Type B pancreatic cell (in vitro differentiated cells): ENCODE measurements around the gene ADORA1. TPM values are rescaled to one million over a fixed set of nuclear protein-coding genes. Genes with fewer than 3 reads are reported as not detected.

Experiments
- DNase-seq: peaks from one replicate; pipeline ENCODE4 v3.0.0; 2021; ENCODE audit warnings: mixed read lengths; ENCODE audit not compliant: unreplicated experiment; ENCODE audit errors: extremely low spot score
- H3K27ac Mint-ChIP-seq: 2 replicates; pipeline ENCODE4 v1.8.0; 2021; ENCODE audit warnings: mild to moderate bottlenecking, mixed read lengths
- H3K27me3 Mint-ChIP-seq: 2 replicates; pipeline ENCODE4 v1.8.0; 2021; ENCODE audit warnings: mixed read lengths
- H3K36me3 Mint-ChIP-seq: 2 replicates; pipeline ENCODE4 v1.8.0; 2021; ENCODE audit warnings: mixed read lengths
- H3K4me1 Mint-ChIP-seq: one replicate; pipeline ENCODE4 v1.8.0; 2021; ENCODE audit warnings: mixed read lengths; ENCODE audit not compliant: unreplicated experiment
- H3K4me3 Mint-ChIP-seq: 2 replicates; pipeline ENCODE4 v1.8.0; 2021; ENCODE audit warnings: mild to moderate bottlenecking, mixed read lengths
- H3K9me3 Mint-ChIP-seq: 2 replicates; pipeline ENCODE4 v1.8.0; 2021; ENCODE audit warnings: mixed read lengths
- total RNA-seq: library from RNA; stranded (reverse); gene quantifications from 2 replicates; pipeline ENCODE4 v1.2.1, GENCODE V29; 2021; ENCODE audit warnings: low replicate concordance
- TF ChIP-seq, protein P1 (sequence below): fragments of 200-600 bp; sonication (generic); conservative IDR thresholded peaks from 2 replicates; pipeline ENCODE4 v1.5.0; 2021; ENCODE audit warnings: antibody characterized with exemption, mild to moderate bottlenecking

Gene ADORA1
- total RNA-seq, 1 donor from 2014 or later, result 2.7 TPM

DNA sequence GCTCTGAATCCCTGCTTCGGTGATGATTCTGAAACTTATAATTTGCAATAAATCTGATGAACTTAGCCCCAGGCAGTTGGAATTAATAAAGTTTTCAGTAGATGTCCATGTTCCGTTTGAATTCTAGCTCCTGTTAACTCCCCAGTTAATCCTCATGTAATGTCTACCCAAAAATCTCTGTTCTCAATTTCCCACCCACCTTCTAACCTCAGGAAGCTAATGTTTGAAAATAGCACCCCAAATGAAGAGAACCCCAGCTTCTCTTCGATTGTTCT is 45.4 kb upstream of the ADORA1 start:
- peaks cover 51% of the 10 kb centered on the region for H3K27me3 Mint-ChIP-seq
- H3K4me3 Mint-ChIP-seq, result no peak overlapping the region
- TF ChIP-seq, protein P1, sequence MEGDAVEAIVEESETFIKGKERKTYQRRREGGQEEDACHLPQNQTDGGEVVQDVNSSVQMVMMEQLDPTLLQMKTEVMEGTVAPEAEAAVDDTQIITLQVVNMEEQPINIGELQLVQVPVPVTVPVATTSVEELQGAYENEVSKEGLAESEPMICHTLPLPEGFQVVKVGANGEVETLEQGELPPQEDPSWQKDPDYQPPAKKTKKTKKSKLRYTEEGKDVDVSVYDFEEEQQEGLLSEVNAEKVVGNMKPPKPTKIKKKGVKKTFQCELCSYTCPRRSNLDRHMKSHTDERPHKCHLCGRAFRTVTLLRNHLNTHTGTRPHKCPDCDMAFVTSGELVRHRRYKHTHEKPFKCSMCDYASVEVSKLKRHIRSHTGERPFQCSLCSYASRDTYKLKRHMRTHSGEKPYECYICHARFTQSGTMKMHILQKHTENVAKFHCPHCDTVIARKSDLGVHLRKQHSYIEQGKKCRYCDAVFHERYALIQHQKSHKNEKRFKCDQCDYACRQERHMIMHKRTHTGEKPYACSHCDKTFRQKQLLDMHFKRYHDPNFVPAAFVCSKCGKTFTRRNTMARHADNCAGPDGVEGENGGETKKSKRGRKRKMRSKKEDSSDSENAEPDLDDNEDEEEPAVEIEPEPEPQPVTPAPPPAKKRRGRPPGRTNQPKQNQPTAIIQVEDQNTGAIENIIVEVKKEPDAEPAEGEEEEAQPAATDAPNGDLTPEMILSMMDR, result no peak
- no peaks in the 10 kb centered on the region for H3K9me3 Mint-ChIP-seq
- peaks cover 11% of the 10 kb centered on the region for H3K4me1 Mint-ChIP-seq
- H3K36me3 Mint-ChIP-seq, result no peaks in the 10 kb centered on the region
- H3K27ac Mint-ChIP-seq, result no peak overlapping the region
- DNase-seq, result no peak

DNA sequence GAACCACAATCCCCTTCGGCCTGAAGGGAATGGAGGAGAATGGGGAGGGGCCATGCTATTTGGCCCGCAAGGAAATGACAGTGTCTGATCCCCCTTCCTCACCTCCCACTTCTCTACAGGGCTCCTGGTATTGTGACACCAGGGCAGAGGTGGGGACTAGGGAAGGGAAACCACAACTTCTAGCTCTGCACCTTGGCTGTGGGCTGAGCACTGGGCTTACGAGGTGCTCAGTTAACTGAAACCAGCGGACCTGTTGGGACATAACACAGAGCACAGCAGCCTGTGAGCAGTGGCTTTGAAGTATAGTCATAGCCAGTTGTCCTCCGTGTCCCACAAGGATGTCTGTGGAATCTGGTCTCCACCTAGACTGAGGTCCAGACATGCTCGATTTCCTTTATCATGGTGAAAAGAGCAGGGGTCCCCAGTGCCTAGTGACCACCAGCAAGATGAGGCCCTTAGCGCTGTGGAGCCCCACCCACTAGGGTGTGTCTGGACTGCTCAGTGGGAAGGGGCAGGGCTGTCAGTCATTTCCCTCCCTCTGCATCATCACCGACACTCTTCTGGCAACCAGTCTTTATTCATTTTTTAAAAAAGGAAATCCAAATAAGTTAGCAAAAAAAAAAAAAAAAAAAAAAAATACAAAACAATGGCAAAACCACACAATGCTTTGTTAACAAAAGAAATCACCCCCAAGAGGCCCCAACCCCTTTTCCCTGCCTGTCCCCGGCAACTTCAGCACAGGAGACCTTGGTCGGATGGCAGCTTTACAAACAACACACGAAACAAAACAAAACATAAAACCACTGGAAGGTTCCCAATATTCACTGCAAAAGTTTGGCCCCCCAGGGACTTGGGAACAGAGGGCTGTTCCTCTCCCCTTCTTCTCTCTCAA is 44.7 kb upstream of the ADORA1 start:
- Mint-ChIP-seq H3K27ac (no peak overlapping the region), H3K4me3 (no peak overlapping the region), H3K4me1 (peaks cover 16% of the 10 kb centered on the region), H3K27me3 (peaks cover 48% of the 10 kb centered on the region), H3K36me3 (no peaks in the 10 kb centered on the region), H3K9me3 (no peaks in the 10 kb centered on the region)
- DNase-seq, result peak; percentile 54
- TF ChIP-seq, protein P1, result no peak

DNA sequence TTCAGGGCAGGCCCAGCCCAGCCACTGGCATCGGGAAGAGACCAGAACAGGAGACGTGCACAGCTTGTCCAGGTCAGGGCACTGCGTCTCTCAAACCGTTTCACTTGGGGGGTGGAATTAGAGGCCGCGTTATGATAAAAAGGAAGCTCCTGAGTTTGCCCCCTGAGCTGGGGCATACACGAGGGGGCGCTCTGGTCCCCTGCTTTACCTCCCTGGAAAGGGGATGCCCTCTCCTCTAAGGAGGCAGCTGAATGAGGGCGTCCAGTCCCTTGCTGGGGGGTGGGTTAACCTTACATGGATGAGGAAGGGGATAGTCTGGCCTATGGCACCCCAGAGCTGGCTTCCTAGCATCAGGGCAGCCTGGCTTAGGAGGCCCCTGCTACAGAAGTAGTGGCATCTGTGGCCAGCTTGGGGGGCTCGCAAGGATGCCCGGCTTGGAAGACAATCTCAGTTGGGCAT is 44.0 kb upstream of the ADORA1 start:
- H3K27ac Mint-ChIP-seq, result no peak overlapping the region
- H3K36me3 Mint-ChIP-seq, result no peaks in the 10 kb centered on the region
- DNase-seq, result peak; percentile 51
- TF ChIP-seq, protein P1, result no peak
- H3K27me3 Mint-ChIP-seq, result peaks cover 46% of the 10 kb centered on the region
- H3K9me3 Mint-ChIP-seq, result no peaks in the 10 kb centered on the region
- H3K4me3 Mint-ChIP-seq, result no peak overlapping the region
- peaks cover 16% of the 10 kb centered on the region for H3K4me1 Mint-ChIP-seq

DNA sequence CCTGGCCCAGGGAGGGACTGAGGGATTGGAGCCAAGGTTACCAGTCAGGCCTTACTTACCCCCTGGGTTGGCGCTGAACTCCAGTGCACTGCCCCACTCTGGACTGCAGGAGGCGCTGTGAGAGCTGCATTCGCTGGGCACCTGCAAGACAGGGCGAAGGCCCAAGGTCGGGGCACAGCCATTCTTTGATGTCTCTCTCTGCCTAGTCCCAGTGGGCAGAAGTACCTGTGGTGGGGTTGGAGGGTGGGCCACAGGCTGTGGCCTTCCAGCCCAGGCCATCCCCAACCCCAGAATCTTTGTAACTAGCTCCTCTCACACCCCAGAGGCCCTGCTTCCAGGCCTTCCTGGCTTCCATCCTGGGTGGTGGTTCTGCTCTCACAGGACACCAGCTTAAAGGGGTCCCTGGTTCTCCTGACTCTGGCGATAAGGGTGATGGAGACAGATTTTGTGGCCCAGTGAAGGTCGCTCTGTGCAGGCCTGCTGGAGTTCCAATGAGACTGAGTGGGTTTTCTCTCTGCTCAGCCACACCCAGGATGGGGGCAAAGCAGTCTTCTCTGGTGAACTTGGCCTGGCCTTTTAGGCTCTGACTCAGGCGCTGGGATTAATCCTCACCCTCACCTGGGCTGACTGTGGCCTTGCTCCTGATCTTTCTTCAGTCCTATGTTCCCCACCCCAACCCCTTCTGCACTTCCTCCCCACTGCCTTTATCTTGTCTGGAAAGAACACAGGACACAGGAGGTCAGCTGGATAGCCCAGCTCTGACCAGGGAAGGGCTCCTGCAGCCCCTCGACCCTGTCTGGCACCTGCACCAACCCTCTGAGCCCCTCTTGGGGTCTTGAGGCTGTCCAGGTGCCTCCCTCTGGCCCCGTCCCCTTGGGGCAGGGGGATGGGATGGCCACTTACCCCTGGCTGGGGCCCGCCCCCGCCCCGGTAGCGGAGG is 42.7 kb upstream of the ADORA1 start:
- H3K27ac Mint-ChIP-seq, result no peak overlapping the region
- peaks cover 37% of the 10 kb centered on the region for H3K27me3 Mint-ChIP-seq
- TF ChIP-seq, protein P1, result peak; percentile 52
- H3K9me3 Mint-ChIP-seq, result no peaks in the 10 kb centered on the region
- H3K4me1 Mint-ChIP-seq, result peaks cover 26% of the 10 kb centered on the region
- H3K4me3 Mint-ChIP-seq, result no peak overlapping the region
- peak; percentile 62 for DNase-seq
- no peaks in the 10 kb centered on the region for H3K36me3 Mint-ChIP-seq

DNA sequence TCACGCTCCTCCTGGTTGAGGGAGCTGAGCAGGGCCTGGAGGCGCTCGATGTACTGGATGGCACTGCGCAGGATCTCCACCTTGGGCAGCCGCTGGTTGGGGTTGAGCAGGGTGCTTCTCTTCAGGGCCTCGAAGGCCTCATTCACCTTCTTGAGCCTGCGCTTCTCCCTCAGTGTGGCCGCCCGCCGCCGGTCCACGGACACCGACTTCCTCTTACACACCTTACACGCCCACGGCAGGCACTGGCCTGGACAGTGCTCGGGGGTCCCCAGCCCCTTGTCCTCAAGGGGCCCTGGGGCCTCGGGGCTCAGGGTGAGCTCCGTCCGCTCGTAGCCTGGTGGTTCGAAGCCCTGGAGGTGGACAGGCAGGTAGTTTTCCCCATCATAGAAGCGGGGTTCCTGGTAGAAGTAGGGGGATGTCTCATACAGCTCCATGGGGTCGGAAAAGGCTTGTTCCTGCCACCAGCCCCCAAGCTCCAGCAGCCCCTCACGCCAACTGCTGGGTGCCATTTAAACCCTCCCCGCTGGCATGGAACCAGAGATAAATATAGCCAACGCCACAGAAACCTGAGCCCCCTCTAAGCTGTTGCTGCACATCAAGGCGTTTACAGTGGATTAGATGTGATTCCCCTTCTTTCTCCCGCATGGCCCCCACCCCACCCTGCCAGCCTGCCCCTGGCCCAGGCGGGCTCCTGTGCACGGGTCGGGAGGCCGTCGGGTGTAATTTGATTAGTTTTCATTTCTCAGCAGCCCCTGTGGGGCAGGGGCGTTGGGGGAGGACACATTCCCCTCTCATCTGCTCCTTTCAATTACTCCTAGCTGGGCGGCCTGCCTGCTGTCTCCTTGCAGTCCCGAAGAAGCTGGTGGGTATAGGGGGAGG is 41.8 kb upstream of the ADORA1 start, which contains the start of gene MYOG:
MYOG (minus strand) TSS at position 485 of the 879 bp plus-strand sequence; CDS start at position 434, 51 bp downstream.
- TF ChIP-seq, protein P1, result no peak
- H3K36me3 Mint-ChIP-seq, result no peaks in the 10 kb centered on the region
- peak; percentile 68 for DNase-seq
- H3K4me3 Mint-ChIP-seq, result no peak within 1 kb of the TSS
- peak within 1 kb of the TSS; percentile 15 for H3K27ac Mint-ChIP-seq
- no peaks in the 10 kb centered on the region for H3K9me3 Mint-ChIP-seq
- peaks cover 37% of the 10 kb centered on the region for H3K27me3 Mint-ChIP-seq
- peaks cover 33% of the 10 kb centered on the region for H3K4me1 Mint-ChIP-seq
